Activated T-helper 1 cell treated with anti-CD3 and anti-CD28 coated beads, Interleukin-12 subunit alpha, Interleukin-12 subunit beta, Interleukin-2, Interleukin-4 antibody, amounts not matched to agents 30 ng/mL and 10 ng/mL and 1 ng/mL, durations not matched to agents 14 hours and 24 hours and 36 hours (primary cell): ENCODE measurements around the gene UTP15. TPM values are rescaled to one million over a fixed set of nuclear protein-coding genes. Genes with fewer than 3 reads are reported as not detected.

Source experiments
- DNase-seq: peaks from one replicate; pipeline ENCODE4 v3.0.0; 2021; ENCODE audit warnings: low spot score
- H3K27ac Mint-ChIP-seq: one replicate; pipeline ENCODE4 v1.8.0; 2021; ENCODE audit warnings: mild to moderate bottlenecking, mixed read lengths
- H3K27me3 Mint-ChIP-seq: one replicate; pipeline ENCODE4 v1.8.0; 2022; ENCODE audit warnings: mild to moderate bottlenecking, moderate library complexity, mixed read lengths; ENCODE audit not compliant: insufficient read depth
- H3K36me3 Mint-ChIP-seq: one replicate; pipeline ENCODE4 v1.8.0; 2021; ENCODE audit warnings: low read depth, mixed read lengths
- H3K4me1 Mint-ChIP-seq: one replicate; pipeline ENCODE4 v1.8.0; 2021; ENCODE audit warnings: low read depth, mixed read lengths
- H3K4me3 Mint-ChIP-seq: one replicate; pipeline ENCODE4 v1.8.0; 2021; ENCODE audit warnings: mild to moderate bottlenecking, moderate library complexity, mixed read lengths
- H3K9me3 Mint-ChIP-seq: one replicate; pipeline ENCODE4 v1.8.0; 2021; ENCODE audit warnings: mixed read lengths
- intact Hi-C: fragments of 100-400 bp; cut with micrococcal nuclease; formaldehyde crosslinking; loops from one replicate; pipeline ENCODE4 v1.15.1; 2024
- total RNA-seq: library from RNA; stranded (reverse); gene quantifications from 2 replicates; pipeline ENCODE4 v1.2.3, GENCODE V29; 2022

UTP15 gene
- total RNA-seq = 61.0 and 64.1 TPM in 2 replicates

DNA sequence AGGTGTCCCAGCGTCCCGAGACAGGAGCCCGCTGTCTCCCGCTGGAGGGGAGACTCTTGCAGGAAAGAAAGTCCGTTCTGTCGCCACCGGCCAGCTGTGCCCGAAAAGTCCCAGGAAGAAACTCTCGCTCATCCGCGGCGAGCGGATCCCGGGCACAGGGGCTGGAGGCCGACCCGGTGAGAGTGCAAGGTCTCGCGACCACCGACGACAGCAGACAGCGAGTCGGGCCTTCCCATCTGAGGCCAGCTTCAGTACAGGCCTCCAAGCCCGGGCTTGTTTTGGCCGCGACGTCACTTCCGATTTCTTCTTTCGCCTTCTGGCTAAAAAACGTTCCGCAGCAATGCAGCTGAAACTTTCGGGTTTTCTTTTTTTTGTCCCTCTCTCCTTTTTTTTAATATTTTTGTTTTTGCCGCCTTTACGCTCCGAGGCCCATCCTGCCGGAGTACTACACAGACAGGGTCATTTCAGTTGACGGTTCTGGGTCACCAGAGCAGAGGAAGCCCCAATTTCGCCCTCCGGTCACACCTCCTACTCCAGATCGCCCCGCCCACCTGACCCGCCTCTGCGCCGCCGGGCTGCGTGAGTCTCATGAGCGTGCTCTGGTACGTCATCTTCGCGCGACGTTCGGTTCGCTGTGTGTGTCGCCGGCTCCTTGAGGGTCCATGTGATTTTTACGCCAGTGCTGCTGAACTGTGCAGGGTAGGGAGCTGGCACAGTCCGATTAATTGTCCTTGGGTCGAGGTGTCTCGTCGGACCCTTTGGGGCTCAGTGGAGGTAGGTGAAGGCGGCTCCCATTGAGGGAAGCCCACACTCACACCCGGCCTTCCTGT, at the start of gene UTP15, which contains the start of gene ANKRA2:
TSS of gene UTP15 (plus strand) at position 605 of the 830 bp plus-strand sequence. CDS start 1,602 bp downstream, outside the sequence.
TSS of gene ANKRA2 (minus strand) at position 501 of the 830 bp plus-strand sequence. CDS start 2,758 bp downstream, outside the sequence.
- Mint-ChIP-seq H3K36me3 (peaks cover 25% of the 10 kb centered on the region), H3K4me1 (peaks cover 32% of the 10 kb centered on the region), H3K9me3 (no peaks in the 10 kb centered on the region), H3K27ac (peak within 1 kb of the TSS; percentile 99), H3K4me3 (peak within 1 kb of the TSS; percentile 95), H3K27me3 (no peaks in the 10 kb centered on the region)
- intact Hi-C loops = loop anchor here (1.0 to 10.0 kb wide), 9 partner anchors 29 to 1978 kb away; partner anchors contain the start of genes BTF3, GFM2, HEXB and HMGCR
- DNase-seq = peak; percentile 98

- Mint-ChIP-seq H3K4me1 (peaks cover 10% of the 10 kb centered on the region), H3K36me3 (no peaks in the 10 kb centered on the region), H3K27me3 (peaks cover 2% of the 10 kb centered on the region), H3K27ac (peak overlapping the region; percentile 48), H3K4me3 (peak overlapping the region; percentile 40), H3K9me3 (no peaks in the 10 kb centered on the region)
- intact Hi-C loops = loop anchor here (1.0 to 2.0 kb wide), 5 partner anchors 17 to 273 kb away; partner anchors contain the start of genes ANKRA2, BTF3 and UTP15
- DNase-seq = peak; percentile 70
Observed at GRCh38 chr5:73519531-73520283, 45.8 kb upstream of the UTP15 start.

DNA sequence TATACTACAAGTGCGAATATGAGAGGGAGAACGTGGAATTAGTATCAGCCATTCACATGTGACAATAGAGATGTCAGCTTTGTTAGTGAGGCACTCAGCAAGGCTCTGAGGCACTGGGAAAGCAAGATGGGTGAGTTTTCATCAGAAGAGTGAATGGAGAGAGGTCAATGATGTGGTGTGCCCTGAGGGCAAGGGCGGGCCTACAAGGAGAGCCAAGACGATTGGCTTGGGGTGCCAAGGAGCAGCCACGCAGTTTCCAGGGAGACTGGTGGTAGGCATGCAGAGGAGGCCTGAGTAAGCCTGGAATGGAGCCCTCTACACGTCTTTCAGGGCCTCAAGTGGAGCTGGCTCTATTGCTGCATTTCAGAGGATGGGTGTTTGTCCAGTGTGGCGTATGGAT, 42.6 kb upstream of the UTP15 start:
- Mint-ChIP-seq H3K4me1 (peaks cover 10% of the 10 kb centered on the region), H3K4me3 (no peak overlapping the region), H3K27me3 (peaks cover 8% of the 10 kb centered on the region), H3K9me3 (no peaks in the 10 kb centered on the region), H3K27ac (no peak overlapping the region), H3K36me3 (no peaks in the 10 kb centered on the region)
- no peak for DNase-seq
- intact Hi-C loops = no loop called here

GRCh38 chr5:73523861-73524260, 41.7 kb upstream of the UTP15 start:
- H3K4me1 Mint-ChIP-seq = peaks cover 10% of the 10 kb centered on the region
- H3K27me3 Mint-ChIP-seq = peaks cover 12% of the 10 kb centered on the region
- H3K9me3 Mint-ChIP-seq = no peaks in the 10 kb centered on the region
- H3K27ac Mint-ChIP-seq = no peak overlapping the region
- H3K36me3 Mint-ChIP-seq = no peaks in the 10 kb centered on the region
- intact Hi-C loops = no loop called here
- no peak for DNase-seq
- no peak overlapping the region for H3K4me3 Mint-ChIP-seq

GRCh38 chr5:73525606-73526203, 39.8 kb upstream of the UTP15 start:
- Mint-ChIP-seq H3K27ac (no peak overlapping the region), H3K4me3 (no peak overlapping the region), H3K4me1 (no peaks in the 10 kb centered on the region), H3K27me3 (peaks cover 15% of the 10 kb centered on the region), H3K36me3 (no peaks in the 10 kb centered on the region), H3K9me3 (no peaks in the 10 kb centered on the region)
- no peak for DNase-seq
- intact Hi-C loops = no loop called here

DNA sequence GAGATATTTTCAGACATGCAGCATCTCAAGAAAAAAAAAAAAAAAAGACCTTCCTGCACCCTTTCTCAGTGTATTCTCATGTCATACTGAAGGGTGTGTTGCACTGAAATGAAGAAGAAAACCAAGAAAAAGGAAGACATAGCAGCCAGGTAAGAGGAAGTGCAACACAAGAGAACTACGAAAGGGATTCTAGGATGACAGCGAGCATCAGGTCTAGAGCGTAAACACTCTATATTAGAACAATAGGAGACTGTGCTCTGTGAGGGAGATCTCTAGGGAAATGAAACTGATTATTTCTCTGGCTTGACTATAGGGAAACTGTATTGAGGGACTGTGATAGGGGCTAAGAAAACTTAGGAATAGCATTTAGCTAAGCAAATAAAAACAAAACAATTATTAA, 37.3 kb upstream of the UTP15 start:
- H3K9me3 Mint-ChIP-seq = no peaks in the 10 kb centered on the region

GRCh38 chr5:73529081-73529480, 36.5 kb upstream of the UTP15 start:
- intact Hi-C loops = no loop called here
- no peak overlapping the region for H3K4me3 Mint-ChIP-seq
- no peaks in the 10 kb centered on the region for H3K9me3 Mint-ChIP-seq
- peaks cover 27% of the 10 kb centered on the region for H3K27me3 Mint-ChIP-seq
- no peak for DNase-seq
- H3K36me3 Mint-ChIP-seq = no peaks in the 10 kb centered on the region
- H3K27ac Mint-ChIP-seq = no peak overlapping the region
- H3K4me1 Mint-ChIP-seq = no peaks in the 10 kb centered on the region

More for the DNA sequence above, 37.3 kb upstream of the UTP15 start:
- Mint-ChIP-seq H3K27me3 (peaks cover 27% of the 10 kb centered on the region), H3K36me3 (no peaks in the 10 kb centered on the region), H3K4me3 (no peak overlapping the region), H3K27ac (no peak overlapping the region), H3K4me1 (no peaks in the 10 kb centered on the region)
- DNase-seq = no peak
- intact Hi-C loops = no loop called here

DNA sequence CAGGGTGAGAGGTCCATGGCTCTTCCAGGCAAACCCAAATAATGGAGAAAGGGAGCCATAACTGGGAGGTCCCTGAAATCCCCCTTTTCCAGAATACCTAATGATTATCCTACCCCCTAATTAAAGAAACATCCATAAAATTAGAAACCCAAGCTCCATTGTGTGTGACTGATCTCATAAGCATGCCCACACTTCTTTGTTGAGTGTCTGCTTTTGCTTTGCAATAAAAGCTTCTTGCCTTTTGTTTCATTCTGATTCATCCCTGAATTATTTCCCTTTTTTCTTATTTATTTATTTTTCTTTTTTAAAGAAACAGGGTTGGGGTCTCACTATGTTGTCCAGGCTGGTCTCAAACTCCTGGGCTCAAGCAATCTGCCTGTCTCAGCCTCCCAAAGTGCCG, 34.2 kb upstream of the UTP15 start:
- Mint-ChIP-seq H3K27ac (no peak overlapping the region), H3K4me3 (no peak overlapping the region), H3K36me3 (no peaks in the 10 kb centered on the region), H3K27me3 (peaks cover 28% of the 10 kb centered on the region), H3K4me1 (no peaks in the 10 kb centered on the region), H3K9me3 (no peaks in the 10 kb centered on the region)
- no peak for DNase-seq
- intact Hi-C loops = no loop called here

DNA sequence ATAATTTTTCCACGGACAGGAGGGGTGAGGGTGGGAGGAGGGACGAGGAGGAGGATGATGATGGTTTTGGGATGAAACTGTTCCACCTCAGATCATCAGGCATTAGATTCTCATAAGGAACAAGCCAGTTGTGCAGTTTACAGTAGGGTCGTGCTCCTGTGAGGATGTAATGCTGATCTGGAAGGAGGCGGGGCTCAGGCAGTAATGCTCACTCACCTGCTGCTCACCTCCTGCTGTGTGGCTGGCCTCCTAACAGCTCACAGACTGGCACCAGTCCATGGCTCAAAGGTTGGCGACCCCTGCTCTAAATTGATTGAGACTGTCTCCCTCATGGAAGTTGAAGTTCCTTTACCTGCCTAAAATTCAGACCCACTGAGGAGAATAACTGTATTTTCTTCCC, 33.3 kb upstream of the UTP15 start:
- DNase-seq = no peak
- no peaks in the 10 kb centered on the region for H3K36me3 Mint-ChIP-seq
- intact Hi-C loops = no loop called here

GRCh38 chr5:73534011-73534644, 31.4 kb upstream of the UTP15 start:
- Mint-ChIP-seq H3K27ac (no peak overlapping the region), H3K4me3 (no peak overlapping the region), H3K27me3 (peaks cover 21% of the 10 kb centered on the region), H3K36me3 (no peaks in the 10 kb centered on the region), H3K4me1 (no peaks in the 10 kb centered on the region), H3K9me3 (no peaks in the 10 kb centered on the region)
- no peak for DNase-seq
- intact Hi-C loops = no loop called here

More for the DNA sequence above, 33.3 kb upstream of the UTP15 start:
- H3K27me3 Mint-ChIP-seq = peaks cover 28% of the 10 kb centered on the region
- H3K27ac Mint-ChIP-seq = peak overlapping the region; percentile 37
- H3K4me3 Mint-ChIP-seq = no peak overlapping the region
- H3K9me3 Mint-ChIP-seq = no peaks in the 10 kb centered on the region
- H3K4me1 Mint-ChIP-seq = no peaks in the 10 kb centered on the region

DNA sequence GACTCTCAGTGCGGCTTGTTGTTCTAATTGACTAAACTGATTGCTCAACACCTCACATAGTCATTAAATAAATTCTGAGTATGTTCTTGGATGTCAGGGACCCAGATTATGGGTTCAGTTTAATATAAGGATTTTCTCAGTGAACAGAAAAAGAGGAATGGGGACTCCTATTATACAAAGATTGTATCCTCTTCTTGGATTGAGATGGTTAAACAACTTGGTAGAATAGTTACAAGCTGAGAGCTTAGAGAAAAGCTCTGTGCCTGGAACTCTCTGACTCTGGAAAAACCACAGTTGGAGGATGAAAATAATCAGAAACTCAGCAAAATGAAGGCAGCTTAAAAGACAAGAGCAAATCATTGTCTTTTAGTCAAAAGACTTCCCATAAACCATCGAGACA, 30.6 kb upstream of the UTP15 start:
- intact Hi-C loops = no loop called here
- H3K27me3 Mint-ChIP-seq = peaks cover 21% of the 10 kb centered on the region
- DNase-seq = no peak
- H3K4me3 Mint-ChIP-seq = no peak overlapping the region
- peaks cover 3% of the 10 kb centered on the region for H3K4me1 Mint-ChIP-seq
- no peaks in the 10 kb centered on the region for H3K9me3 Mint-ChIP-seq
- H3K36me3 Mint-ChIP-seq = no peaks in the 10 kb centered on the region
- no peak overlapping the region for H3K27ac Mint-ChIP-seq

DNA sequence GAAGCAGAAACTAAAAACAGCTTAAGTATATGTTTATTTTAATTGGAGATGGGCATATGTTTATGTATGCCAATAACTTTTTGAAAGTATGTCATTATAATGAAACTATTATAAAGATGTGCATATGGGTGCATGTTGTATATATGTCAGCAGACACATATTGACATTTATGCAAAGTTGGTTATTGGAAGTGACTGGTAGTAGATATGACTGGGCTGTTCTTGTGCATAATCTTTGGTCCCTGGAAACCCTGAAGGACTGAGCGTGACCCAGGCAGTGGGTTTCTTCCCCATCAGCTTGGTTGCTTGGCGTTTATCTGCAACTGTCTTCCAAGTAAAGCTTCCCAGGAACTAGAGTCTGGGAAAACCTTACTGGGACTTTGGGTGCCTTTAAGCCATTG, 25.8 kb upstream of the UTP15 start:
- Mint-ChIP-seq H3K27ac (no peak overlapping the region), H3K9me3 (no peaks in the 10 kb centered on the region), H3K4me3 (no peak overlapping the region), H3K36me3 (no peaks in the 10 kb centered on the region), H3K4me1 (peaks cover 21% of the 10 kb centered on the region), H3K27me3 (peaks cover 2% of the 10 kb centered on the region)
- no peak for DNase-seq
- intact Hi-C loops = no loop called here
